MM.1S (cell line): ENCODE results near the gene ANKH.

ENCODE experiments used
- DNase-seq: peaks from one replicate; pipeline ENCODE4 v3.0.0-alpha.2; 2015
- H2AFZ ChIP-seq: fragments of 300-600 bp; sonication (generic); 2 replicates; pipeline ENCODE4 v1.6.0; 2016; ENCODE audit warnings: antibody characterized with exemption, low read length
- H3F3A ChIP-seq: fragments of 300-600 bp; sonication (generic); 2 replicates; pipeline ENCODE4 v1.6.1; 2016; ENCODE audit warnings: mild to moderate bottlenecking, antibody characterized with exemption, low read length, moderate library complexity, mixed read lengths; ENCODE audit not compliant: insufficient read depth
- H3K27ac ChIP-seq: fragments of 300-600 bp; sonication (generic); 2 replicates; pipeline ENCODE4 v1.5.1; 2016; ENCODE audit warnings: mild to moderate bottlenecking, low read length
- H3K27me3 ChIP-seq: fragments of 300-600 bp; sonication (generic); replicated peaks from 2 replicates; pipeline ENCODE4 v1.6.0; 2016; ENCODE audit warnings: low read length; ENCODE audit not compliant: insufficient read depth
- H3K36me3 ChIP-seq: fragments of 300-600 bp; sonication (generic); replicated peaks from 2 replicates; pipeline ENCODE4 v1.6.1; 2016; ENCODE audit warnings: mild to moderate bottlenecking, low read length, mixed read lengths; ENCODE audit not compliant: insufficient read depth
- H3K4me1 ChIP-seq: fragments of 300-600 bp; sonication (generic); 2 replicates; pipeline ENCODE4 v1.6.1; 2016; ENCODE audit warnings: low read length, mixed read lengths
- H3K4me2 ChIP-seq: fragments of 300-600 bp; sonication (generic); 2 replicates; pipeline ENCODE4 v1.6.0; 2016; ENCODE audit warnings: low read depth, low read length
- H3K4me3 ChIP-seq: fragments of 300-600 bp; sonication (generic); 2 replicates; pipeline ENCODE4 v1.5.1; 2016; ENCODE audit warnings: low read length, mixed read lengths
- H3K79me2 ChIP-seq: fragments of 300-600 bp; sonication (generic); 2 replicates; pipeline ENCODE4 v1.6.1; 2016; ENCODE audit warnings: mixed run types, low read length, mixed read lengths
- H3K9ac ChIP-seq: fragments of 300-600 bp; sonication (generic); 2 replicates; pipeline ENCODE4 v1.6.1; 2016; ENCODE audit warnings: low read length, mixed read lengths
- H3K9me2 ChIP-seq: fragments of 300-600 bp; sonication (generic); replicated peaks from 2 replicates; pipeline ENCODE4 v1.6.1; 2016; ENCODE audit warnings: mild to moderate bottlenecking, low read length, mixed read lengths; ENCODE audit not compliant: insufficient read depth
- H3K9me3 ChIP-seq: fragments of 300-600 bp; sonication (generic); replicated peaks from 2 replicates; pipeline ENCODE4 v1.6.1; 2016; ENCODE audit warnings: mild to moderate bottlenecking, low read length, mixed read lengths; ENCODE audit not compliant: insufficient read depth
- H4K20me1 ChIP-seq: fragments of 300-600 bp; sonication (generic); 2 replicates; pipeline ENCODE4 v1.6.1; 2016; ENCODE audit warnings: mild to moderate bottlenecking, low read length, moderate library complexity, mixed read lengths; ENCODE audit not compliant: insufficient read depth
- EZH2 ChIP-seq: fragments of 300-600 bp; sonication (generic); optimal IDR thresholded peaks from 2 replicates; pipeline ENCODE3; 2017; ENCODE audit warnings: low read depth, mild to moderate bottlenecking, antibody characterized with exemption, low read length, mixed read lengths
- EZH2phosphoT487 ChIP-seq: fragments of 300-600 bp; sonication (generic); IDR thresholded peaks from 2 replicates; pipeline ENCODE4 v1.6.1; 2018; ENCODE audit warnings: antibody characterized with exemption, low read length
- TF ChIP-seq, protein P1 (sequence below): fragments of 300-600 bp; sonication (generic); IDR thresholded peaks from 2 replicates; pipeline ENCODE4 v1.5.1; 2016; ENCODE audit warnings: antibody characterized with exemption, low read length, mixed read lengths

The ANKH gene

DNA sequence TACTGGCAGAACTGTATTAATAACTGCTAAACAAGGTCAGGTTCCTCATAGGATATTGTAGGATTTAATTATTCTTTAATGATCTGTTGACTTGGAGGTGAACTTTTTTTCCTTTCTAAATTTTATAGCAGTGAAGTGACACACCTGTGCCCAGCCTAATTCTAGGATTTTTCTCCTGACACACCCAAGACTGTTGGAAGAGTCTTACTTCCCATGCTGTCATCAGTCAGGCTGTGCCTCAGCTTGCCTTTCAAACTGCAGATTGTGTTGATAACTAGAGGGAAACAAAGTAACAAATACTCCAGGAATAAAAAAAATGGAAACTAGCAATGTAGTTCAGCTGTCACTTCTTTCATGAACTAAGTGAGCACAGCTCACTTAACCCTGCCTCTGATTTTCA is 185.1 kb downstream of the ANKH start:
- Histone ChIP-seq H3K9me2 (no peaks in the 10 kb centered on the region), H3K9ac (no peak overlapping the region), H3K4me2 (no peak overlapping the region), H3K9me3 (no peaks in the 10 kb centered on the region), H4K20me1 (no peaks in the 10 kb centered on the region; the same call in 1 of the 2 replicates), H3K4me1 (no peaks in the 10 kb centered on the region), H3K4me3 (no peak overlapping the region), H2AFZ (no peak overlapping the region), H3K36me3 (peaks cover 44% of the 10 kb centered on the region), H3K79me2 (peaks cover 60% of the 10 kb centered on the region), H3K27me3 (no peaks in the 10 kb centered on the region), H3F3A (no peaks in the 10 kb centered on the region), H3K27ac (no peak overlapping the region)
- TF ChIP-seq EZH2 (no peak), EZH2phosphoT487 (no peak)
- TF ChIP-seq, protein P1, sequence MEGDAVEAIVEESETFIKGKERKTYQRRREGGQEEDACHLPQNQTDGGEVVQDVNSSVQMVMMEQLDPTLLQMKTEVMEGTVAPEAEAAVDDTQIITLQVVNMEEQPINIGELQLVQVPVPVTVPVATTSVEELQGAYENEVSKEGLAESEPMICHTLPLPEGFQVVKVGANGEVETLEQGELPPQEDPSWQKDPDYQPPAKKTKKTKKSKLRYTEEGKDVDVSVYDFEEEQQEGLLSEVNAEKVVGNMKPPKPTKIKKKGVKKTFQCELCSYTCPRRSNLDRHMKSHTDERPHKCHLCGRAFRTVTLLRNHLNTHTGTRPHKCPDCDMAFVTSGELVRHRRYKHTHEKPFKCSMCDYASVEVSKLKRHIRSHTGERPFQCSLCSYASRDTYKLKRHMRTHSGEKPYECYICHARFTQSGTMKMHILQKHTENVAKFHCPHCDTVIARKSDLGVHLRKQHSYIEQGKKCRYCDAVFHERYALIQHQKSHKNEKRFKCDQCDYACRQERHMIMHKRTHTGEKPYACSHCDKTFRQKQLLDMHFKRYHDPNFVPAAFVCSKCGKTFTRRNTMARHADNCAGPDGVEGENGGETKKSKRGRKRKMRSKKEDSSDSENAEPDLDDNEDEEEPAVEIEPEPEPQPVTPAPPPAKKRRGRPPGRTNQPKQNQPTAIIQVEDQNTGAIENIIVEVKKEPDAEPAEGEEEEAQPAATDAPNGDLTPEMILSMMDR = no peak
- no peak for DNase-seq

DNA sequence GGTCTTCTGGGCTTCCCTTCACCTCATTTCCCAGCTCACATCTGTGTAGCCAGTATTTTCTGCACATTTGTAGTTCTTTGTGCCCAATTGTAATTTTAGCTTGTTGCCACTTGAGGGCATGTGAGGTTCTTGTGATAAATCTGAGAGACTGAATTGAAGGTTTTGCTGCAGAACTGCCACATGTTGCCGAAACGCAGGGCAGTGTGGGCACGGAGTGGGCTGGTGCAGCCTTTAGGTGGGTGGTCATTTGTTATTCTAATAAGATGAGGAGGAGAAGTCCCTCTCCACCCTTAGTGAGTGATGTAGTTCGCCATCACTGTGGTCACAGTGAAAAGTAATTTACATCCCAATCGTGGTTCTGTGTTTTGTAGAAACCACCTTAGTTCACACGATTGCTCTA is 185.8 kb downstream of the ANKH start:
- peaks cover 59% of the 10 kb centered on the region for H3K79me2 ChIP-seq
- no peaks in the 10 kb centered on the region for H3K9me3 ChIP-seq
- TF ChIP-seq, protein P1 = peak; percentile 60
- no peak for TF ChIP-seq EZH2
- no peak overlapping the region for H2AFZ ChIP-seq
- H3K9ac ChIP-seq = no peak overlapping the region
- no peak overlapping the region for H3K27ac ChIP-seq
- H3K9me2 ChIP-seq = no peaks in the 10 kb centered on the region
- no peaks in the 10 kb centered on the region for H3K4me1 ChIP-seq
- DNase-seq = peak; percentile 46
- no peaks in the 10 kb centered on the region for H3K27me3 ChIP-seq
- H3K4me2 ChIP-seq = no peak overlapping the region
- no peaks in the 10 kb centered on the region; the same call in 1 of the 2 replicates for H4K20me1 ChIP-seq
- H3K4me3 ChIP-seq = no peak overlapping the region
- peaks cover 41% of the 10 kb centered on the region for H3K36me3 ChIP-seq
- no peaks in the 10 kb centered on the region for H3F3A ChIP-seq

DNA sequence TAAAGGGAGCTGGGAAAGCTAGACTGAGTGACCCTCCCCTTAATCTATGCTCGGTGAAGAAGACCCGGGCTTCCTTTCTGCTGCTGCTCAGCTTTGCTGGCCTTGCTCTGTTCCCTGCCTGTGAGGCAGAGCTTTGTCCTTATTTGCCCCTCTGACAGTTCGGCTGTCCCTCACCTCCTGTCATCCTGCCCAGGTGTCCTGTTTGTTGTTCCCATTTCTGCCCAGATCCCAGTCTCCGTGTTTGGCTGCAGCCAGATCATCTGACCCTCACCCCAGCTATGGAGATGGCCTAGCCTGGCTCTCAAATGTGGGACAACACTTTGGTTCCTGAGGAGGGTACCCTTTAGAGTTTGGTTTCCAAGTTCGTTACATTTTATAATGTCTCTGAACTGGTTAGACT is 186.8 kb downstream of the ANKH start:
- no peaks in the 10 kb centered on the region for H3F3A ChIP-seq
- no peak overlapping the region for H3K27ac ChIP-seq
- H3K4me3 ChIP-seq = no peak overlapping the region
- peaks cover 38% of the 10 kb centered on the region for H3K36me3 ChIP-seq
- H4K20me1 ChIP-seq = no peaks in the 10 kb centered on the region; the same call in 1 of the 2 replicates
- no peak for DNase-seq
- no peak overlapping the region for H3K9ac ChIP-seq
- no peak overlapping the region for H2AFZ ChIP-seq
- H3K9me3 ChIP-seq = no peaks in the 10 kb centered on the region
- peaks cover 69% of the 10 kb centered on the region for H3K79me2 ChIP-seq
- TF ChIP-seq EZH2 (no peak), EZH2phosphoT487 (no peak)
- TF ChIP-seq, protein P1 = no peak
- no peaks in the 10 kb centered on the region for H3K27me3 ChIP-seq
- no peaks in the 10 kb centered on the region for H3K4me1 ChIP-seq
- H3K9me2 ChIP-seq = no peaks in the 10 kb centered on the region
- no peak overlapping the region for H3K4me2 ChIP-seq
